Esophagus muscularis mucosa (tissue), 4 donors: ENCODE measurements around the gene PNPLA3. TPM values are rescaled to one million over a fixed set of nuclear protein-coding genes. Genes with fewer than 3 reads are reported as not detected.

Source experiments
- DNase-seq: peaks from one replicate; pipeline ENCODE4 v3.0.0-alpha.2; 2017; ENCODE audit errors: extremely low spot score
- H3K27ac ChIP-seq, 4 donors: fragments of 200-600 bp; sonication (generic); replicated peaks in 1 of 4; 1 replicate in 3 of 4; 2 replicates in 1 of 4; pipeline ENCODE4 v1.5.1; 2016 to 2019; ENCODE audit warnings: mild to moderate bottlenecking in 1 of 4
- H3K27me3 ChIP-seq, 4 donors: fragments of 200-600 bp; sonication (generic); one replicate each; pipeline versions ENCODE4 v1.5.1 to v1.6.0; 2016 to 2019
- H3K36me3 ChIP-seq, 4 donors: fragments of 200-600 bp; sonication (generic); one replicate each; pipeline ENCODE4 v1.5.1; 2016 to 2019
- H3K4me1 ChIP-seq, 4 donors: fragments of 200-600 bp; sonication (generic); one replicate each; pipeline ENCODE4 v1.5.1; 2016 to 2019
- H3K4me3 ChIP-seq, 4 donors: fragments of 200-600 bp; sonication (generic); 1 replicate in 2 of 4; 2 replicates in 2 of 4; pipeline ENCODE4 v1.5.1; 2016 to 2019; ENCODE audit warnings: mild to moderate bottlenecking in 4 of 4, moderate library complexity in 1 of 4
- H3K9me3 ChIP-seq, 4 donors: fragments of 200-600 bp; sonication (generic); 1 replicate in 3 of 4; 2 replicates in 1 of 4; pipeline ENCODE4 v1.5.1; 2016 to 2019
- CTCF ChIP-seq, 3 experiments: fragments of 200-600 bp in 2 of 3; fragments of 450-650 bp in 1 of 3; sonication (generic) in 2 of 3; IDR thresholded peaks; one replicate each; pipeline ENCODE4 v1.5.1; 2017 to 2019; ENCODE audit warnings: antibody characterized with exemption in 3 of 3, mild to moderate bottlenecking in 2 of 3, moderate library complexity in 1 of 3
- EP300 ChIP-seq: sonication (generic); formaldehyde crosslinking; IDR thresholded peaks from one replicate; pipeline ENCODE4 v1.6.1; 2017; ENCODE audit warnings: antibody characterized with exemption
- POLR2A ChIP-seq: fragments of 450-650 bp; IDR thresholded peaks from one replicate; pipeline ENCODE4 v1.6.1; 2017; ENCODE audit warnings: antibody characterized with exemption, moderate library complexity, mild to moderate bottlenecking, low read depth
- POLR2AphosphoS5 ChIP-seq, 2 donors: sonication (generic); formaldehyde crosslinking; IDR thresholded peaks; one replicate each; pipeline ENCODE4 v1.6.1; 2017; ENCODE audit warnings: antibody characterized with exemption in 2 of 2
- WGBS: methylation state at CpG from one replicate; pipeline ENCODE4 v1.1.5; 2018; 5-methylcytosine and 5-hydroxymethylcytosine counted together
- intact Hi-C: fragments of 100-400 bp; cut with DNase I; formaldehyde crosslinking; loops from one replicate; pipeline ENCODE4 v1.15.1; 2023
- total RNA-seq, 4 donors: library from RNA; depleted of rRNA; stranded (reverse); fragments of >200 nt; gene quantifications; one replicate each; pipeline versions ENCODE4 v1.1.0 to v1.2.1, GENCODE V29; 2016

PNPLA3 gene
- total RNA-seq, 4 donors from 2014 or later = 0.39 TPM; not detected in 3

GRCh38 chr22:43885786-43886185 lies 37.8 kb upstream of the PNPLA3 start:
- H3K9me3 ChIP-seq = no peaks in the 10 kb centered on the region
- H3K4me3 ChIP-seq = no peak overlapping the region
- H3K4me1 ChIP-seq = peaks cover 0 to under 1% (median 0%) of the 10 kb centered on the region in 4 donors
- H3K27me3 ChIP-seq = peaks cover 0 to 83% (median 11%) of the 10 kb centered on the region in 4 donors
- H3K36me3 ChIP-seq = no peaks in the 10 kb centered on the region
- WGBS = 78% methylated on average over 6 of the region's 6 CpGs
- TF ChIP-seq POLR2A (no peak), CTCF (IDR thresholded peaks at IDR 0.05) (no peak), POLR2AphosphoS5 (IDR thresholded peaks at IDR 0.05) (no peak), EP300 (no peak)
- intact Hi-C loops = no loop called here
- DNase-seq = no peak
- no peak overlapping the region for H3K27ac ChIP-seq

- 60% methylated on average over 8 of the region's 8 CpGs for WGBS
- Histone ChIP-seq H3K27me3 (peaks cover 0 to 83% (median 15%) of the 10 kb centered on the region in 4 donors), H3K4me1 (peaks cover 0 to 5% (median 4%) of the 10 kb centered on the region in 4 donors), H3K36me3 (no peaks in the 10 kb centered on the region), H3K27ac (no peak overlapping the region), H3K4me3 (no peak overlapping the region), H3K9me3 (no peaks in the 10 kb centered on the region)
- DNase-seq = no peak
- intact Hi-C loops = no loop called here
- TF ChIP-seq POLR2AphosphoS5 (IDR thresholded peaks at IDR 0.05) (no peak), POLR2A (no peak)
These were observed 37.4 kb upstream of the PNPLA3 start for GRCh38 chr22:43886231-43886630.

- Histone ChIP-seq H3K36me3 (no peaks in the 10 kb centered on the region), H3K4me3 (no peak overlapping the region), H3K9me3 (no peaks in the 10 kb centered on the region), H3K4me1 (peaks cover 0 to 13% (median 13%) of the 10 kb centered on the region in 4 donors), H3K27me3 (peaks cover 0 to 83% (median 24%) of the 10 kb centered on the region in 4 donors), H3K27ac (no peak overlapping the region)
- WGBS = 69% methylated on average over 4 of the region's 4 CpGs
- no peak for DNase-seq
- no peak for TF ChIP-seq EP300
- no peak for TF ChIP-seq POLR2AphosphoS5 (IDR thresholded peaks at IDR 0.05)
- TF ChIP-seq POLR2A = no peak
- TF ChIP-seq CTCF (IDR thresholded peaks at IDR 0.05) = no peak
- intact Hi-C loops = no loop called here
These were observed 36.2 kb upstream of the PNPLA3 start for GRCh38 chr22:43887391-43887790.

DNA sequence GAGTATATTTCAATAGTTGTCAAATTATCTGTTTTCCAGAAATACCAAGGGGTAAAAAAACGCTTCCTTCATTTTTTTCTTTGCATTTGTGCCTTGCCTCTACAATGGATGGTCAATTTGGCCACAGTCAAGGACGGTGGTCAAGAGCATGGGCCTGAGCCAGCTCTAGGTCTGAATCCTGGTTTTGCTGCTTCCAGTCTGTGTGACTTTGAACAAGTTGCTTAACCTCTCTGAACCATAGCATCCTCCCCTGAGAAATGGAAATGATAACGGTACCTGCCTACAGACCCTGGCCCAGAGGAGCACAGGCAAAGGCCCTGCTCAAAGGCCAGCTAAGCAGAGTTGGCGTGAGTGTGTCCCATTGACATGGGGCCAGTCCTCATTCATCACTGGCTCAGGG lies 34.9 kb upstream of the PNPLA3 start:
- TF ChIP-seq POLR2AphosphoS5 (IDR thresholded peaks at IDR 0.05) = no peak
- TF ChIP-seq EP300 = no peak
- no peak for TF ChIP-seq POLR2A
- TF ChIP-seq CTCF (IDR thresholded peaks at IDR 0.05) = no peak
- 46% methylated on average over 3 of the region's 4 CpGs for WGBS
- Histone ChIP-seq H3K27me3 (peaks cover 0 to 93% (median 26%) of the 10 kb centered on the region in 4 donors), H3K9me3 (no peaks in the 10 kb centered on the region), H3K36me3 (no peaks in the 10 kb centered on the region), H3K27ac (no peak overlapping the region), H3K4me3 (no peak overlapping the region), H3K4me1 (peaks cover 0 to 13% (median 13%) of the 10 kb centered on the region in 4 donors)
- intact Hi-C loops = no loop called here
- DNase-seq = no peak

- no peak for DNase-seq
- no peak for TF ChIP-seq POLR2AphosphoS5 (IDR thresholded peaks at IDR 0.05)
- TF ChIP-seq CTCF (IDR thresholded peaks at IDR 0.05) = no peak
- TF ChIP-seq POLR2A = no peak
- TF ChIP-seq EP300 = no peak
- intact Hi-C loops = no loop called here
These were observed 34.3 kb upstream of the PNPLA3 start for GRCh38 chr22:43889201-43889859.

More at GRCh38 chr22:43889201-43889859, 34.3 kb upstream of the PNPLA3 start:
- Histone ChIP-seq H3K27me3 (peaks cover 0 to 94% (median 26%) of the 10 kb centered on the region in 4 donors), H3K36me3 (no peaks in the 10 kb centered on the region), H3K9me3 (no peaks in the 10 kb centered on the region), H3K4me1 (peaks cover 0 to 13% (median 13%) of the 10 kb centered on the region in 4 donors), H3K27ac (no peak overlapping the region), H3K4me3 (no peak overlapping the region)
- WGBS = 67% methylated on average over 12 of the region's 16 CpGs
